Measurements from ENCODE around the gene GABARAP.

Gene GABARAP

GRCh38 chr17:7215136-7215638 lies 27.1 kb downstream of the GABARAP start:
- no CpG with 5 or more reads among the region's 9 CpGs for WGBS (ENCODE audit: extremely low coverage, insufficient coverage, insufficient read length)
- Histone ChIP-seq H3K27me3 (ENCODE audit: insufficient read depth, low read length) (no peaks in the 10 kb centered on the region), H3K14ac (ENCODE audit: low read length) (peak overlapping the region; percentile 6), H3K9me3 (ENCODE audit: insufficient read depth, low read depth, low read length) (no peaks in the 10 kb centered on the region), H3K79me1 (ENCODE audit: low read length) (peaks cover 19% of the 10 kb centered on the region), H4K8ac (ENCODE audit: low read depth, low read length) (no peak overlapping the region), H2BK12ac (ENCODE audit: low read length) (peak overlapping the region; percentile 10), H3K4me3 (ENCODE audit: low read depth, low read length) (no peak overlapping the region), H2AFZ (ENCODE audit: insufficient read depth, low read length, poor library complexity) (no peak overlapping the region), H3K4me2 (ENCODE audit: low read length) (peak overlapping the region; percentile 75), H3K79me2 (ENCODE audit: control insufficient read depth, insufficient read depth, low read length, poor library complexity) (peaks cover 5% of the 10 kb centered on the region), H3K9ac (ENCODE audit: low read length) (no peak overlapping the region), H3K27ac (ENCODE audit: low read depth, low read length) (peak overlapping the region; percentile 66), H4K12ac (ENCODE audit: low read depth, low read length) (no peak overlapping the region), H2AK5ac (ENCODE audit: low read length) (no peak overlapping the region), H3K4ac (ENCODE audit: low read depth, low read length) (no peak overlapping the region), H2BK5ac (ENCODE audit: low read depth, low read length, poor library complexity) (no peak overlapping the region), H4K91ac (ENCODE audit: low read depth, low read length) (no peak overlapping the region), H3K36me3 (ENCODE audit: control insufficient read depth in 1 of 2, insufficient read depth in 2 of 2, low read length in 2 of 2) (no peaks in the 10 kb centered on the region), H3K4me1 (ENCODE audit: control insufficient read depth in 1 of 2, insufficient read depth in 2 of 2, low read length in 2 of 2) (peaks cover 30 to 47% of the 10 kb centered on the region in 2 experiments), H2BK120ac (ENCODE audit: insufficient read depth, low read length, poor library complexity) (peak overlapping the region; percentile 12), H3K18ac (ENCODE audit: low read length) (no peak overlapping the region), H3K23ac (ENCODE audit: low read length) (no peak overlapping the region)
- DNase-seq: no peak

DNA sequence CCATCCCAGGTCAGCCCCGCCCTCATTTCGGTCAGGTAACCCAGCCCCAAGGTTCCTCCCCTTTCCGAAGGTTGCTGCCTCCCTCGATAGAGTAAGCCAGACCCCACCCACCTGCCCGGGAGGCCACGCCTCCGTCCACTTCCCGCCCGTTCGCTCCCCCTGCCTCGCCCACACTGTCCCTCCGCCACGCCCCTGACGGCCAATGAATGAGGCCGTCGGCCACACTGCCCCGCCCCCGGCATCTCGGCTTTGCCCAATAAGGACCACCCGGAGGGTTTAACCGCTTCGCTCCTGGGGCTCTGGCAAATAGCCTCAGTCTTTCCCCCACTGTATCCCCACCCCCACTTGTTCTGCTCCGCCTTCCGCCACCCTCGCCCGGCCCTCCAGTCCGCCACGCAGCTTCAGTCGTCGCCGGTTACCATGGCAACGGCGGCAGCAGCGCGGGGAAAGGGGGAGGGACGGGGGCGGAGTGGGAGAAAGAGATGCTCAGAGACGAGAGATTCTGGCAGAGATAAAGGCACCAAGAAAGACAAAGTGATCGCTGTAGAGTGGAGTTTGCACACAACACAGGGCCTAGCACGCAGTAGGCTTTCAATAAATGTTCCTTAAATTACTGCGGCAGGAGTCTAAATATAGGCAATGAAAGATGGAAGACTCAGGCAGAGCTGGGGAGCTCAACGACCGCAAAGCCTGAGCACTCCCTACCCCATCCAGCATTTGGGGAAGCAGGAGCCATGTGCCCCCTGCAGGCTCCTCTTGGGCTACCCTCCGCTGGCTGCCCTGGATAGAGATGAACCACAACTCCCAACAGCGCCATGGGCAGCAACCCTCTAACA lies 27.7 kb downstream of the GABARAP start:
- Histone ChIP-seq H3K18ac (ENCODE audit: low read length) (no peak overlapping the region), H3K36me3 (ENCODE audit: control insufficient read depth in 1 of 2, insufficient read depth in 2 of 2, low read length in 2 of 2) (no peaks in the 10 kb centered on the region), H4K8ac (ENCODE audit: low read depth, low read length) (no peak overlapping the region), H3K4ac (ENCODE audit: low read depth, low read length) (no peak overlapping the region), H3K9me3 (ENCODE audit: insufficient read depth, low read depth, low read length) (no peaks in the 10 kb centered on the region), H3K9ac (ENCODE audit: low read length) (no peak overlapping the region), H3K27me3 (ENCODE audit: insufficient read depth, low read length) (no peaks in the 10 kb centered on the region), H2BK5ac (ENCODE audit: low read depth, low read length, poor library complexity) (no peak overlapping the region), H2BK120ac (ENCODE audit: insufficient read depth, low read length, poor library complexity) (no peak overlapping the region), H3K4me3 (ENCODE audit: low read depth, low read length) (peak overlapping the region; percentile 14), H4K12ac (ENCODE audit: low read depth, low read length) (no peak overlapping the region), H3K79me2 (ENCODE audit: control insufficient read depth, insufficient read depth, low read length, poor library complexity) (peaks cover 1% of the 10 kb centered on the region), H3K4me1 (ENCODE audit: control insufficient read depth in 1 of 2, insufficient read depth in 2 of 2, low read length in 2 of 2) (peaks cover 29 to 46% of the 10 kb centered on the region in 2 experiments), H4K91ac (ENCODE audit: low read depth, low read length) (no peak overlapping the region), H3K23ac (ENCODE audit: low read length) (no peak overlapping the region), H2BK12ac (ENCODE audit: low read length) (no peak overlapping the region), H3K27ac (ENCODE audit: low read depth, low read length) (peak overlapping the region; percentile 28), H3K14ac (ENCODE audit: low read length) (no peak overlapping the region), H3K79me1 (ENCODE audit: low read length) (peaks cover 13% of the 10 kb centered on the region), H3K4me2 (ENCODE audit: low read length) (peak overlapping the region; percentile 75), H2AK5ac (ENCODE audit: low read length) (no peak overlapping the region), H2AFZ (ENCODE audit: insufficient read depth, low read length, poor library complexity) (no peak overlapping the region)
- peak; percentile 98 for DNase-seq
- no CpG with 5 or more reads among the region's 45 CpGs for WGBS (ENCODE audit: extremely low coverage, insufficient coverage, insufficient read length)

GRCh38 chr17:7213895-7214299 lies 28.4 kb downstream of the GABARAP start:
- H4K8ac ChIP-seq (ENCODE audit: low read depth, low read length): no peak overlapping the region
- WGBS (ENCODE audit: extremely low coverage, insufficient coverage, insufficient read length): no CpG with 5 or more reads among the region's 15 CpGs
- no peak overlapping the region for H2BK5ac ChIP-seq (ENCODE audit: low read depth, low read length, poor library complexity)
- no peak overlapping the region for H2AFZ ChIP-seq (ENCODE audit: insufficient read depth, low read length, poor library complexity)
- peaks cover 10% of the 10 kb centered on the region for H3K79me1 ChIP-seq (ENCODE audit: low read length)
- no peak overlapping the region for H2BK12ac ChIP-seq (ENCODE audit: low read length)
- H3K4me2 ChIP-seq (ENCODE audit: low read length): peak overlapping the region; percentile 55
- no peak overlapping the region for H3K4me3 ChIP-seq (ENCODE audit: low read depth, low read length)
- peaks cover 1% of the 10 kb centered on the region for H3K79me2 ChIP-seq (ENCODE audit: control insufficient read depth, insufficient read depth, low read length, poor library complexity)
- H3K4ac ChIP-seq (ENCODE audit: low read depth, low read length): no peak overlapping the region
- no peak overlapping the region for H4K91ac ChIP-seq (ENCODE audit: low read depth, low read length)
- no peak overlapping the region for H4K12ac ChIP-seq (ENCODE audit: low read depth, low read length)
- no peak overlapping the region for H3K23ac ChIP-seq (ENCODE audit: low read length)
- no peak overlapping the region for H3K9ac ChIP-seq (ENCODE audit: low read length)
- no peaks in the 10 kb centered on the region for H3K36me3 ChIP-seq (ENCODE audit: control insufficient read depth in 1 of 2, insufficient read depth in 2 of 2, low read length in 2 of 2)
- no peaks in the 10 kb centered on the region for H3K27me3 ChIP-seq (ENCODE audit: insufficient read depth, low read length)
- no peak overlapping the region for H2AK5ac ChIP-seq (ENCODE audit: low read length)
- DNase-seq: peak; percentile 77 to 82
- H3K18ac ChIP-seq (ENCODE audit: low read length): no peak overlapping the region
- H3K9me3 ChIP-seq (ENCODE audit: insufficient read depth, low read depth, low read length): no peaks in the 10 kb centered on the region
- H3K4me1 ChIP-seq (ENCODE audit: control insufficient read depth in 1 of 2, insufficient read depth in 2 of 2, low read length in 2 of 2): peaks cover 31 to 43% of the 10 kb centered on the region in 2 experiments
- no peak overlapping the region for H2BK120ac ChIP-seq (ENCODE audit: insufficient read depth, low read length, poor library complexity)
- H3K14ac ChIP-seq (ENCODE audit: low read length): no peak overlapping the region
- no peak overlapping the region for H3K27ac ChIP-seq (ENCODE audit: low read depth, low read length)

DNA sequence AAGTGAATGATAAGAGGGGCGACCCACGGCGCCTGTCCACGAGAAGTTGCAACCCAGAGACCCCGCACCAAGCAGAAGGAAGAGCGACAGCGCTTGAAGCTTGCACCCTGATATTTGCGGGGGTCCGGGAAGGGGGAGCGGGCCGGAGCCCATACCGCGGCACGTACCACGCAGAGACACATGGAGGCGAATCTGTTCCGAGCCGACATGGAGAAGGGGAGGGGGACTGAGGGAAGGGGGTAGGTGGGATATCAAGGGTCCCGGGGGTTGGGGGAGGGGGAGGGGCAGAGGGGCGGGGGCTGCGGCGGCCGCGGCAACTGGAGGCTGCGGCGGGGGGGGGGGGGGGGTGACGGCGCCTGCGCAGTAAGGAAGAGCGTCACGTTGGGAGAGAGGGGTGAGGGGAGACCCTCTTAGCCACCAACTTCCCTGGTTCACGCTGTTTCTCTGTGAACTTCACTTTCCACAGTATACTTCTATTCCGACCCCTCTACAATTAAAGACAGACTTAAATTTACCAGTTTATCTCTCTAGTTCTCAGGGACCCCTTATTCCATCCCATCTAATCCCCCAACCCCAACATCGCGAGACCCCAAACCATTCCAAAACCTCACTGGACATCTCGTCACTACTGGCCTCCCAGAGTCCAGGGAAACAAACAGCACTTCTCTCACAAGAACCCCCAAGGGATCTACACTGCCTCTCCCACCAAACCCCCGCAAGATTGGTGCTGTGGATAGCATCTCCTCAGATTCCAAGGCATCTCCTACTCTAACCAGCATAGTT lies 30.6 kb downstream of the GABARAP start:
- H3K4ac ChIP-seq (ENCODE audit: low read depth, low read length): peak overlapping the region; percentile 56
- H3K9ac ChIP-seq (ENCODE audit: low read length): peak overlapping the region; percentile 29
- H3K27me3 ChIP-seq (ENCODE audit: insufficient read depth, low read length): no peaks in the 10 kb centered on the region
- peaks cover 2% of the 10 kb centered on the region for H3K9me3 ChIP-seq (ENCODE audit: insufficient read depth, low read depth, low read length)
- H4K12ac ChIP-seq (ENCODE audit: low read depth, low read length): no peak overlapping the region
- no CpG with 5 or more reads among the region's 37 CpGs for WGBS (ENCODE audit: extremely low coverage, insufficient coverage, insufficient read length)
- peaks cover 1% of the 10 kb centered on the region for H3K79me2 ChIP-seq (ENCODE audit: control insufficient read depth, insufficient read depth, low read length, poor library complexity)
- H3K27ac ChIP-seq (ENCODE audit: low read depth, low read length): no peak overlapping the region
- H3K36me3 ChIP-seq (ENCODE audit: control insufficient read depth in 1 of 2, insufficient read depth in 2 of 2, low read length in 2 of 2): no peaks in the 10 kb centered on the region
- H3K79me1 ChIP-seq (ENCODE audit: low read length): peaks cover 3% of the 10 kb centered on the region
- no peak overlapping the region for H2AFZ ChIP-seq (ENCODE audit: insufficient read depth, low read length, poor library complexity)
- no peak overlapping the region for H4K91ac ChIP-seq (ENCODE audit: low read depth, low read length)
- H3K4me1 ChIP-seq (ENCODE audit: control insufficient read depth in 1 of 2, insufficient read depth in 2 of 2, low read length in 2 of 2): peaks cover 29 to 40% of the 10 kb centered on the region in 2 experiments
- no peak overlapping the region for H3K18ac ChIP-seq (ENCODE audit: low read length)
- DNase-seq: no peak
- peak overlapping the region; percentile 22 for H3K23ac ChIP-seq (ENCODE audit: low read length)
- H2AK5ac ChIP-seq (ENCODE audit: low read length): no peak overlapping the region
- H3K4me3 ChIP-seq (ENCODE audit: low read depth, low read length): no peak overlapping the region
- H4K8ac ChIP-seq (ENCODE audit: low read depth, low read length): no peak overlapping the region
- H2BK12ac ChIP-seq (ENCODE audit: low read length): no peak overlapping the region
- H3K4me2 ChIP-seq (ENCODE audit: low read length): peak overlapping the region; percentile 62
- H2BK5ac ChIP-seq (ENCODE audit: low read depth, low read length, poor library complexity): no peak overlapping the region
- no peak overlapping the region for H2BK120ac ChIP-seq (ENCODE audit: insufficient read depth, low read length, poor library complexity)
- peak overlapping the region; percentile 21 for H3K14ac ChIP-seq (ENCODE audit: low read length)
